T-helper 17 cell (primary cell): ENCODE data around the gene TPCN1. TPM values are rescaled to one million over a fixed set of nuclear protein-coding genes. Genes with fewer than 3 reads are reported as not detected.

Experiments used
- ATAC-seq: fragments of 150-1000 bp; cut with Tn5 transposase; 2 replicates; pipeline ENCODE4 v1.10.0; 2021; ENCODE audit warnings: mild to moderate bottlenecking, moderate library complexity
- DNase-seq, 3 donors: peaks; one replicate each; pipeline versions ENCODE4 v3.0.0 to v3.0.0-alpha.2; 2020 to 2021
- H3K9me3 ChIP-seq: one replicate; pipeline ENCODE4 v1.7.0; 2013; ENCODE audit warnings: low read length, mild to moderate bottlenecking; ENCODE audit not compliant: control insufficient read depth, poor library complexity, severe bottlenecking
- H3K27ac Mint-ChIP-seq: one replicate; pipeline ENCODE4 v1.8.0; 2022; ENCODE audit warnings: mild to moderate bottlenecking, moderate library complexity, mixed read lengths
- H3K27me3 Mint-ChIP-seq: one replicate; pipeline ENCODE4 v1.8.0; 2022; ENCODE audit warnings: mixed read lengths
- H3K36me3 Mint-ChIP-seq: one replicate; pipeline ENCODE4 v1.8.0; 2022; ENCODE audit warnings: low read depth, mixed read lengths
- H3K4me1 Mint-ChIP-seq: one replicate; pipeline ENCODE4 v1.8.0; 2022; ENCODE audit warnings: mild to moderate bottlenecking, mixed read lengths
- H3K4me3 Mint-ChIP-seq: one replicate; pipeline ENCODE4 v1.8.0; 2022; ENCODE audit warnings: mild to moderate bottlenecking, moderate library complexity, mixed read lengths
- total RNA-seq, 4 donors: library from RNA in 2 of 4; stranded (reverse) in 2 of 4; gene quantifications; one replicate each; pipeline ENCODE4 v1.2.3 and lab custom pipeline; 2022 to 2026

The TPCN1 gene
- total RNA-seq, 2 donors from 2014 or later, result 39.9 to 59.0 TPM

GRCh38 chr12:113271466-113271852, 50.2 kb downstream of the TPCN1 start:
- H3K27me3 Mint-ChIP-seq, result no peaks in the 10 kb centered on the region
- peaks cover 2% of the 10 kb centered on the region for H3K36me3 Mint-ChIP-seq
- no peak overlapping the region for H3K4me3 Mint-ChIP-seq
- no peak overlapping the region for H3K27ac Mint-ChIP-seq
- DNase-seq (no peak), ATAC-seq (no peak)
- H3K4me1 Mint-ChIP-seq, result peaks cover 4% of the 10 kb centered on the region
- H3K9me3 ChIP-seq, result no peaks in the 10 kb centered on the region

- DNase-seq (no peak), ATAC-seq (no peak)
- peaks cover 4% of the 10 kb centered on the region for H3K4me1 Mint-ChIP-seq
- H3K4me3 Mint-ChIP-seq, result no peak overlapping the region
- H3K36me3 Mint-ChIP-seq, result no peaks in the 10 kb centered on the region
- no peaks in the 10 kb centered on the region for H3K27me3 Mint-ChIP-seq
- H3K27ac Mint-ChIP-seq, result no peak overlapping the region
- no peaks in the 10 kb centered on the region for H3K9me3 ChIP-seq
Observed at GRCh38 chr12:113271853-113272561, 50.7 kb downstream of the TPCN1 start.

GRCh38 chr12:113273053-113273725, 51.9 kb downstream of the TPCN1 start:
- no peaks in the 10 kb centered on the region for H3K36me3 Mint-ChIP-seq
- no peaks in the 10 kb centered on the region for H3K27me3 Mint-ChIP-seq
- no peak overlapping the region for H3K27ac Mint-ChIP-seq
- DNase-seq (no peak), ATAC-seq (no peak)
- H3K4me1 Mint-ChIP-seq, result peaks cover 2% of the 10 kb centered on the region
- H3K4me3 Mint-ChIP-seq, result no peak overlapping the region
- no peaks in the 10 kb centered on the region for H3K9me3 ChIP-seq

- no peak for DNase-seq
- peaks cover 2% of the 10 kb centered on the region for H3K4me1 Mint-ChIP-seq
- H3K27me3 Mint-ChIP-seq, result no peaks in the 10 kb centered on the region
- no peak overlapping the region for H3K4me3 Mint-ChIP-seq
- no peaks in the 10 kb centered on the region for H3K9me3 ChIP-seq
- H3K36me3 Mint-ChIP-seq, result peaks cover 5% of the 10 kb centered on the region
- H3K27ac Mint-ChIP-seq, result no peak overlapping the region
- ATAC-seq, result no peak
Observed at GRCh38 chr12:113274848-113275247, 53.6 kb downstream of the TPCN1 start.

GRCh38 chr12:113276306-113276705, 55.0 kb downstream of the TPCN1 start:
- Mint-ChIP-seq H3K27ac (peak overlapping the region; percentile 29), H3K4me3 (no peak overlapping the region), H3K4me1 (peaks cover 4% of the 10 kb centered on the region), H3K27me3 (no peaks in the 10 kb centered on the region), H3K36me3 (peaks cover 5% of the 10 kb centered on the region)
- no peaks in the 10 kb centered on the region for H3K9me3 ChIP-seq
- DNase-seq, result no peak
- ATAC-seq, result no peak

GRCh38 chr12:113276946-113277500, 55.8 kb downstream of the TPCN1 start:
- DNase-seq, result no peak
- Mint-ChIP-seq H3K4me3 (no peak overlapping the region), H3K27ac (no peak overlapping the region), H3K4me1 (peaks cover 4% of the 10 kb centered on the region), H3K36me3 (peaks cover 5% of the 10 kb centered on the region), H3K27me3 (no peaks in the 10 kb centered on the region)
- H3K9me3 ChIP-seq, result no peaks in the 10 kb centered on the region
- ATAC-seq, result no peak

GRCh38 chr12:113277511-113277910, 56.2 kb downstream of the TPCN1 start:
- ATAC-seq (no peak), DNase-seq (no peak)
- no peak overlapping the region for H3K4me3 Mint-ChIP-seq
- peaks cover 4% of the 10 kb centered on the region for H3K4me1 Mint-ChIP-seq
- H3K36me3 Mint-ChIP-seq, result peaks cover 5% of the 10 kb centered on the region
- no peaks in the 10 kb centered on the region for H3K27me3 Mint-ChIP-seq
- H3K27ac Mint-ChIP-seq, result no peak overlapping the region
- H3K9me3 ChIP-seq, result no peaks in the 10 kb centered on the region

- peaks cover 5% of the 10 kb centered on the region for H3K36me3 Mint-ChIP-seq
- no peak for DNase-seq
- ATAC-seq, result no peak
- no peaks in the 10 kb centered on the region for H3K9me3 ChIP-seq
- H3K4me3 Mint-ChIP-seq, result no peak overlapping the region
- peak overlapping the region; percentile 69 for H3K27ac Mint-ChIP-seq
- H3K4me1 Mint-ChIP-seq, result peaks cover 2% of the 10 kb centered on the region
- H3K27me3 Mint-ChIP-seq, result no peaks in the 10 kb centered on the region
Observed at GRCh38 chr12:113278141-113278540, 56.9 kb downstream of the TPCN1 start.

- H3K4me3 Mint-ChIP-seq, result peak overlapping the region; percentile 43
- H3K9me3 ChIP-seq, result no peaks in the 10 kb centered on the region
- peak overlapping the region; percentile 69 for H3K27ac Mint-ChIP-seq
- H3K27me3 Mint-ChIP-seq, result no peaks in the 10 kb centered on the region
- no peak for DNase-seq
- peaks cover 5% of the 10 kb centered on the region for H3K36me3 Mint-ChIP-seq
- peaks cover 2% of the 10 kb centered on the region for H3K4me1 Mint-ChIP-seq
- ATAC-seq, result no peak
Observed at GRCh38 chr12:113278633-113279032, 57.4 kb downstream of the TPCN1 start.

- ATAC-seq, result no peak
- no peaks in the 10 kb centered on the region for H3K9me3 ChIP-seq
- peaks cover 3% of the 10 kb centered on the region for H3K36me3 Mint-ChIP-seq
- H3K4me3 Mint-ChIP-seq, result no peak overlapping the region
- no peak for DNase-seq
- H3K4me1 Mint-ChIP-seq, result peaks cover 7% of the 10 kb centered on the region
- H3K27me3 Mint-ChIP-seq, result no peaks in the 10 kb centered on the region
- no peak overlapping the region for H3K27ac Mint-ChIP-seq
Observed at GRCh38 chr12:113284751-113285150, 63.5 kb downstream of the TPCN1 start.

GRCh38 chr12:113285679-113286610, 64.7 kb downstream of the TPCN1 start:
- no peak for DNase-seq
- H3K27ac Mint-ChIP-seq, result no peak overlapping the region
- no peaks in the 10 kb centered on the region for H3K27me3 Mint-ChIP-seq
- ATAC-seq, result no peak
- peaks cover 5% of the 10 kb centered on the region for H3K4me1 Mint-ChIP-seq
- H3K9me3 ChIP-seq, result no peaks in the 10 kb centered on the region
- H3K4me3 Mint-ChIP-seq, result no peak overlapping the region
- peaks cover 3% of the 10 kb centered on the region for H3K36me3 Mint-ChIP-seq

GRCh38 chr12:113286712-113287111, 65.4 kb downstream of the TPCN1 start:
- Mint-ChIP-seq H3K4me3 (no peak overlapping the region), H3K4me1 (peaks cover 5% of the 10 kb centered on the region), H3K36me3 (peaks cover 3% of the 10 kb centered on the region), H3K27ac (no peak overlapping the region), H3K27me3 (no peaks in the 10 kb centered on the region)
- no peaks in the 10 kb centered on the region for H3K9me3 ChIP-seq
- no peak for ATAC-seq
- no peak for DNase-seq
